Adrenal gland (tissue), 12 donors: ENCODE data around the gene RABGAP1. TPM values are rescaled to one million over a fixed set of nuclear protein-coding genes. Genes with fewer than 3 reads are reported as not detected.
A peak's percentile ranks its signal among the peaks of the same experiment; 100 is the strongest.

Source experiments
- DNase-seq, 7 donors: peaks; one replicate each; pipeline ENCODE4 v3.0.0-alpha.2; 2019 to 2020
- H3K27ac ChIP-seq, 5 donors: fragments of 200-600 bp; sonication (generic) in 4 of 5; 1 replicate in 3 of 5; 2 replicates in 2 of 5; pipeline versions ENCODE4 v1.5.1 to v1.8.0; 2016 to 2020; ENCODE audit warnings: mild to moderate bottlenecking in 1 of 5
- H3K27me3 ChIP-seq: fragments of 200-600 bp; 2 replicates; pipeline ENCODE4 v1.8.0; 2021
- H3K36me3 ChIP-seq, 2 donors: fragments of 200-600 bp; replicated peaks in 1 of 2; 1 replicate in 1 of 2; 2 replicates in 1 of 2; pipeline versions ENCODE4 v1.5.1 to v1.8.0; 2018 to 2022
- H3K4me1 ChIP-seq, 2 donors: fragments of 200-600 bp; replicated peaks in 1 of 2; 1 replicate in 1 of 2; 2 replicates in 1 of 2; pipeline versions ENCODE4 v1.5.1 to v1.8.0; 2018 to 2021
- H3K4me3 ChIP-seq, 4 donors: fragments of 200-600 bp; sonication (generic) in 3 of 4; one replicate each; pipeline ENCODE4 v1.5.1; 2016 to 2018
- H3K9me3 ChIP-seq, 3 donors: fragments of 200-600 bp; sonication (generic) in 1 of 3; replicated peaks in 1 of 3; 1 replicate in 2 of 3; 2 replicates in 1 of 3; pipeline versions ENCODE4 v1.5.1 to v1.8.0; 2016 to 2021
- CTCF ChIP-seq, 6 experiments: fragments of 450-650 bp in 4 of 6; fragments of 200-600 bp in 2 of 6; sonication (generic) in 1 of 6; IDR thresholded peaks; 1 replicate in 5 of 6; 2 replicates in 1 of 6; pipeline versions ENCODE4 v1.5.1 to v1.8.0; 2016 to 2021; ENCODE audit warnings: antibody characterized with exemption in 6 of 6, mild to moderate bottlenecking in 2 of 6, moderate library complexity in 1 of 6
- POLR2A ChIP-seq, 2 donors: fragments of 450-650 bp; IDR thresholded peaks; one replicate each; pipeline ENCODE4 v1.6.1; 2017; ENCODE audit warnings: antibody characterized with exemption in 2 of 2, mild to moderate bottlenecking in 2 of 2, moderate library complexity in 1 of 2
- WGBS, 4 donors: extraction: QIAGEN DNeasy Blood & Tissue Kit in 2 of 4; methylation state at CpG; one replicate each; pipeline versions ENCODE4 v1.1.5 to v1.1.7; 2013 to 2017; 5-methylcytosine and 5-hydroxymethylcytosine counted together
- intact Hi-C, 2 donors: fragments of 100-400 bp; cut with DNase I; formaldehyde crosslinking; loops; one replicate each; pipeline versions ENCODE4 v1.14.1 to v1.15.0; 2022 to 2023
- polyA plus RNA-seq, 3 donors: library from polyadenylated mRNA; stranded (reverse); fragments of 200-250 nt in 2 of 3; fragments of 350-450 nt in 1 of 3; fragmentation: Illumina TruSeq in 1 of 3; extraction: RNeasy Lipid Tissue Mini Kit (QIAGEN cat#74804) in 1 of 3; gene quantifications; one replicate each; pipeline ENCODE4 v1.2.3, GENCODE V29; 2013 to 2014
- total RNA-seq, 9 donors: library from RNA; depleted of rRNA in 4 of 9; stranded (reverse); fragments of >200 nt in 4 of 9; fragments of 120-200 nt in 1 of 9; fragmentation: NEBNext Ultra II Directional in 1 of 9; extraction: Animal tissue kit (Norgen Biotek cat#: 25700) in 1 of 9; gene quantifications; one replicate each; pipeline versions ENCODE4 v1.1.0 to v1.2.4, GENCODE V29; 2013 to 2023
- donor health status: healthy with polysubstance abuse.
- donor health status: Bipolar disorder and iron deficiency.
- donor health status: DM: yes; HTN: yes; CAD: no.
- donor health status: DM: no; HTN: no; CAD: no.
- donor health status: DM: no; HTN: no; CAD: no.
- donor health status: DM: yes; HTN: yes; CAD: no.

Gene RABGAP1
- total and polyA plus RNA-seq, 12 donors: 8.5 to 62.3 (median 34.3) TPM

- Histone ChIP-seq H3K27ac (no peak overlapping the region), H3K4me1 (peaks cover 2 to 13% of the 10 kb centered on the region in 2 donors)
Observed at GRCh38 chr9:122998448-122998847, 57.6 kb downstream of the RABGAP1 start.

GRCh38 chr9:123000371-123001068 is 59.7 kb downstream of the RABGAP1 start:
- Histone ChIP-seq H3K9me3 (no peaks in the 10 kb centered on the region), H3K27me3 (no peaks in the 10 kb centered on the region), H3K4me1 (peaks cover 3 to 20% of the 10 kb centered on the region in 2 donors), H3K27ac (no peak overlapping the region), H3K4me3 (no peak overlapping the region), H3K36me3 (peaks cover 0 to 18% of the 10 kb centered on the region in 2 donors)
- WGBS, 4 donors: 100% methylated on average over 1 of the region's 1 CpG
- TF ChIP-seq POLR2A (IDR thresholded peaks at IDR 0.05) (no peak), CTCF (IDR thresholded peaks at IDR 0.05) (no peak)
- intact Hi-C loops: no loop called here
- no peak for DNase-seq

More at GRCh38 chr9:122998448-122998847, 57.6 kb downstream of the RABGAP1 start:
- Histone ChIP-seq H3K36me3 (peaks cover 0 to 18% of the 10 kb centered on the region in 2 donors), H3K9me3 (no peaks in the 10 kb centered on the region), H3K4me3 (no peak overlapping the region), H3K27me3 (no peaks in the 10 kb centered on the region)
- DNase-seq: no peak
- WGBS, 4 donors: 91 to 94% (median 94%) methylated on average over 5 of the region's 5 CpGs
- intact Hi-C loops: loop anchor here in 1 of 2 donors (10.0 kb wide), 1 partner anchor 84 kb away; the partner anchor contains the start of gene ZBTB6
- TF ChIP-seq POLR2A (IDR thresholded peaks at IDR 0.05): no peak
- TF ChIP-seq CTCF (IDR thresholded peaks at IDR 0.05): no peak

GRCh38 chr9:123002754-123003153 is 61.9 kb downstream of the RABGAP1 start:
- DNase-seq: no peak
- TF ChIP-seq CTCF (IDR thresholded peaks at IDR 0.05): no peak
- TF ChIP-seq POLR2A (IDR thresholded peaks at IDR 0.05): no peak
- Histone ChIP-seq H3K27ac (peak overlapping the region in 3 of 5 donors; percentile 13 to 28 (median 13)), H3K4me1 (peaks cover 3 to 20% of the 10 kb centered on the region in 2 donors), H3K36me3 (peaks cover 0 to under 1% of the 10 kb centered on the region in 2 donors), H3K9me3 (no peaks in the 10 kb centered on the region), H3K4me3 (no peak overlapping the region), H3K27me3 (no peaks in the 10 kb centered on the region)
- 43 to 62% (median 56%) methylated on average over 5 of the region's 5 CpGs for WGBS, 4 donors
- intact Hi-C loops: no loop called here

GRCh38 chr9:123003466-123003865 is 62.6 kb downstream of the RABGAP1 start:
- H3K27ac ChIP-seq: peak overlapping the region in 2 of 5 donors; percentile 13 to 28
- no peaks in the 10 kb centered on the region for H3K36me3 ChIP-seq
- no peaks in the 10 kb centered on the region for H3K9me3 ChIP-seq
- no peaks in the 10 kb centered on the region for H3K27me3 ChIP-seq
- peaks cover 3 to 20% of the 10 kb centered on the region in 2 donors for H3K4me1 ChIP-seq
- TF ChIP-seq CTCF (IDR thresholded peaks at IDR 0.05) (no peak), POLR2A (IDR thresholded peaks at IDR 0.05) (no peak)
- no peak for DNase-seq
- intact Hi-C loops: no loop called here
- H3K4me3 ChIP-seq: no peak overlapping the region
- 63 to 94% (median 77%) methylated on average over 2 of the region's 2 CpGs for WGBS, 4 donors
